Osteoblast (primary cell): ENCODE data around the gene CELF2. TPM values are rescaled to one million over a fixed set of nuclear protein-coding genes. Genes with fewer than 3 reads are reported as not detected.

Experiments used
- DNase-seq: peaks from one replicate; pipeline ENCODE4 v3.0.0; 2011; ENCODE audit warnings: low spot score, mixed read lengths; ENCODE audit not compliant: insufficient read length; ENCODE audit errors: missing footprints
- H2AFZ ChIP-seq: 2 replicates; pipeline ENCODE4 v1.6.0; 2011; ENCODE audit warnings: mild to moderate bottlenecking, low read length
- H3K27ac ChIP-seq: 2 replicates; pipeline ENCODE4 v1.5.1; 2011; ENCODE audit warnings: mild to moderate bottlenecking, low read depth, low read length, moderate library complexity
- H3K27me3 ChIP-seq: 2 replicates; pipeline ENCODE4 v1.6.0; 2012; ENCODE audit warnings: mild to moderate bottlenecking, control low read depth, inconsistent platforms, low read length, moderate library complexity; ENCODE audit not compliant: insufficient read depth
- H3K36me3 ChIP-seq: 2 replicates; pipeline ENCODE4 v1.5.1; 2011; ENCODE audit warnings: mild to moderate bottlenecking, low read length, control low read depth, moderate library complexity; ENCODE audit not compliant: insufficient read depth
- H3K4me1 ChIP-seq: 2 replicates; pipeline ENCODE4 v1.5.1; 2011; ENCODE audit warnings: mild to moderate bottlenecking, low read length, control low read depth, moderate library complexity; ENCODE audit not compliant: insufficient read depth
- H3K4me2 ChIP-seq: 2 replicates; pipeline ENCODE4 v1.6.0; 2011; ENCODE audit warnings: mild to moderate bottlenecking, low read length; ENCODE audit not compliant: insufficient read depth
- H3K4me3 ChIP-seq: fragments of 200-600 bp; sonication (generic); 3 replicates; pipeline ENCODE4 v1.5.1; 2012; ENCODE audit warnings: mild to moderate bottlenecking, low read length, inconsistent platforms; ENCODE audit not compliant: insufficient read depth
- H3K79me2 ChIP-seq: 2 replicates; pipeline ENCODE4 v1.6.0; 2012; ENCODE audit warnings: mild to moderate bottlenecking, low read length, control low read depth, inconsistent platforms; ENCODE audit not compliant: insufficient read depth
- H3K9me3 ChIP-seq: 2 replicates; pipeline ENCODE4 v1.5.1; 2011; ENCODE audit warnings: low read depth, low read length, control low read depth
- H4K20me1 ChIP-seq: 2 replicates; pipeline ENCODE4 v1.6.0; 2012; ENCODE audit warnings: mild to moderate bottlenecking, low read length, control low read depth; ENCODE audit not compliant: insufficient read depth
- total RNA-seq: library from RNA; depleted of rRNA; stranded (reverse); fragments of >200 nt; gene quantifications from 2 replicates; pipeline ENCODE4 v1.2.3, GENCODE V29; 2012
- TF ChIP-seq, protein P1 (sequence below): IDR thresholded peaks from 2 replicates; pipeline ENCODE4 v1.5.1; 2011; ENCODE audit warnings: mild to moderate bottlenecking, low read depth, low read length, moderate library complexity; ENCODE audit errors: extremely low read depth

The CELF2 gene
- total RNA-seq, 1 donor = 7.6 TPM

DNA sequence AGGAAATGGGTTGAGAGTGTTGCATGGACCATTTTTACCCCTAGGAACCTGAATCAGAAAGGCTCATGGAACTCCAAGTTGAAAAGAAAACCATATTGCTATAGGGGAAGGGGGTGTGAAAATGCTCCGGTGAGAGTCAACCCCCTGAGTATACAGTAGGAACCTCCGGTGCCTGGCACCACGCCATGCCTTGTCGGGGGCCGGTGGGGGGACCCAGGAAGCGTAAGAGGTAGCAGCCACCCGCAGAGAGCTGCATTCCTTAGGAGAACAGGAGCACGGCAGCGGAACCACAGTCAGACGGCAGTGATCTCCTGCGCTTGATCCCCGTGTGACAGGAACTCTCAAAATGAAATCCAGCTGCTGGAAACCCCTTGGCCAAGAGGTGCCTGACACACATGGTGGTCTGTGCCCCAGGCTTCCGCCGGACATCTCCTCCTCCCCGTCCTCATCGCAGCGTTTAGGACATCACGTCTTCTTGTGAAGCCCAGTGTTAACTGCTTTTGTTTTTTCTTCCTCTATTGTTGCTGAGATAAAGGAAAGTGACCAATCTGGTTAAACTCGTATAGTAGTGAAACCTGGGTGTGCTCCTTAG, 186.8 kb downstream of the CELF2 start:
- Histone ChIP-seq H4K20me1 (no peaks in the 10 kb centered on the region), H3K4me2 (no peak overlapping the region), H2AFZ (no peak overlapping the region)

DNA sequence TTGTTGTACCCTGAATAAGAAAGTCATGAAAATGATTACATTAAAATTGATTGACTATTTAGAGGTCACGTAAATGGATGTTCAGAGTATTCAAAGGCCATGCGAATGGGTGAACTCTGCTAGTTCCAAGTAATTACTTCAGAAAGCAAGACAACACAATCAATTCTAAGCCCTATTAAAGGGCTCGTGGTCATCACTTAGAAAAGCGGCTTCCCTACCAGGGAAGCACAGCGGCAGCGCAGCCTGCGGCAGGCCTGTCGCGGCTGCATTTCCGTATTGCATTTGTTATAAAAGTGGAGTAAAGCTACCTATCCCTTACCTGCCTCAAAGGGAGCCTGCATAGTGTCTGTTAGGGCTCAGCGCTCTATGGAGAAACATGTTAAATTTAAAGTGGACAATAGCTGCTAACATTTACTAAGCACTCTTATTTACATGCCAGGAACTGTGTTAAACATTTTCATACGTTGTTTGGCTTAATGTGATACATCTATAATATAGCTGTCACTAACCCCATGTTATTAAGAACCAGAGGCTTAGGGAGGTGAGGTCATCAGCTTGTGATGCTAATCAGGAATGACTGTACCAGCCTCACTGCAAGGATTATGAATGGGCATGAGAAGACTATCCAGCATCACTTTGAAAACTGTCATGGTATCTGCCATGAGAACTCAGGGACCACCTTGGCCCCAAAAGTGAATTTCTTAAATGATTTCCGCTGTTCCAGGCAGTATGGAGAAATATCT, 187.5 kb downstream of the CELF2 start:
- no peaks in the 10 kb centered on the region for H3K36me3 ChIP-seq

More for the DNA sequence above, 186.8 kb downstream of the CELF2 start:
- H3K4me1 ChIP-seq = no peaks in the 10 kb centered on the region
- H3K4me3 ChIP-seq = no peak overlapping the region
- H3K9me3 ChIP-seq = no peaks in the 10 kb centered on the region
- H3K36me3 ChIP-seq = no peaks in the 10 kb centered on the region
- no peak overlapping the region for H3K27ac ChIP-seq
- H3K79me2 ChIP-seq = no peaks in the 10 kb centered on the region
- DNase-seq = no peak
- TF ChIP-seq, protein P1, sequence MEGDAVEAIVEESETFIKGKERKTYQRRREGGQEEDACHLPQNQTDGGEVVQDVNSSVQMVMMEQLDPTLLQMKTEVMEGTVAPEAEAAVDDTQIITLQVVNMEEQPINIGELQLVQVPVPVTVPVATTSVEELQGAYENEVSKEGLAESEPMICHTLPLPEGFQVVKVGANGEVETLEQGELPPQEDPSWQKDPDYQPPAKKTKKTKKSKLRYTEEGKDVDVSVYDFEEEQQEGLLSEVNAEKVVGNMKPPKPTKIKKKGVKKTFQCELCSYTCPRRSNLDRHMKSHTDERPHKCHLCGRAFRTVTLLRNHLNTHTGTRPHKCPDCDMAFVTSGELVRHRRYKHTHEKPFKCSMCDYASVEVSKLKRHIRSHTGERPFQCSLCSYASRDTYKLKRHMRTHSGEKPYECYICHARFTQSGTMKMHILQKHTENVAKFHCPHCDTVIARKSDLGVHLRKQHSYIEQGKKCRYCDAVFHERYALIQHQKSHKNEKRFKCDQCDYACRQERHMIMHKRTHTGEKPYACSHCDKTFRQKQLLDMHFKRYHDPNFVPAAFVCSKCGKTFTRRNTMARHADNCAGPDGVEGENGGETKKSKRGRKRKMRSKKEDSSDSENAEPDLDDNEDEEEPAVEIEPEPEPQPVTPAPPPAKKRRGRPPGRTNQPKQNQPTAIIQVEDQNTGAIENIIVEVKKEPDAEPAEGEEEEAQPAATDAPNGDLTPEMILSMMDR = no peak
- H3K27me3 ChIP-seq = no peaks in the 10 kb centered on the region

DNA sequence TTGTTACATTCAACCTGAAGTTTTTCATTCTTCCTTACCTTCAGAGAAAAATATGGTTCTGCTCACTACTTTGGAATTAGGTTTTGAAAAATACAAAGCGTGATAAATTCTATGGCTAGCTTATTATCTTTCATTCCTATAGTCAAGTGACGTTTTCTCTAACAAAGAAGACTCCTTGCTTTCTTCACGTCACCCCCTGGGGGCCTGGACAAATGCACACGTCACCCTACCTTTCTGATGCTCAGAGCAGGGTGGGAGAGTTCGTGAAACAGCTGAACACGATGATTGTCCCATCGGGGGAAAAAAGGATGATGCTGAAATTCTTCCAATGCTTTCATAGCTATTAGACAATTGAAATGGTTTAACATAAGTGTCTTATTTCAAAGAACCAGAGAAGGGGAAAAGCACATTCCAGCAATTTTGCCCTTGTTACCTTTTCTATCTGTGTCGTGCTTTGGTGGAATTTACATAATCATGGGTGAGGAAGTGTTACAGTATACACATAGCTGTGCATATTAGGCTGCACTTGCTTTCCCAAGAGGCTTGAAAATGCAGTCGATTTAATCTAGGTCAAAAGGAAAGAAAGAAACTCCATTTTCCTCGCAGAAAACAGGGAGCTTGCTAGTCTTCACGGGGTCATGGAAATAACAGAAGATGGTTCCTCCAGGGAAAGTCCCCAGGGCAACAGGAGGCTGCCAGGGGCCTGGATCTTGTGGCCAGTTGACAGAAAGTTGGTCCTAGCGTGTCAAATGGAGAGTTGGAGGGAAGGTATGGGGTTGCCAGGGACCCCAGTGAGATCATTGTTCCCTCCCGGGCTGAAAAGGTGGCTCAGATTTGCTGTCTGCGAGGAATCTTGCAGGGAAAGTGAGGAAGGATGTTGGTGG, 189.2 kb downstream of the CELF2 start:
- H3K4me1 ChIP-seq = no peaks in the 10 kb centered on the region
- H3K4me3 ChIP-seq = no peak overlapping the region
- H3K4me2 ChIP-seq = no peak overlapping the region
- TF ChIP-seq, protein P1 = no peak
- H3K36me3 ChIP-seq = no peaks in the 10 kb centered on the region
- no peaks in the 10 kb centered on the region for H4K20me1 ChIP-seq
- no peak overlapping the region for H3K27ac ChIP-seq
- DNase-seq = no peak
- H2AFZ ChIP-seq = no peak overlapping the region
- no peaks in the 10 kb centered on the region for H3K79me2 ChIP-seq
- no peaks in the 10 kb centered on the region for H3K9me3 ChIP-seq
- H3K27me3 ChIP-seq = no peaks in the 10 kb centered on the region

More for the DNA sequence above, 187.5 kb downstream of the CELF2 start:
- no peak for DNase-seq
- no peaks in the 10 kb centered on the region for H3K79me2 ChIP-seq
- no peaks in the 10 kb centered on the region for H4K20me1 ChIP-seq
- no peaks in the 10 kb centered on the region for H3K4me1 ChIP-seq
- H3K27ac ChIP-seq = no peak overlapping the region
- no peaks in the 10 kb centered on the region for H3K9me3 ChIP-seq
- no peaks in the 10 kb centered on the region for H3K27me3 ChIP-seq
- H2AFZ ChIP-seq = no peak overlapping the region
- TF ChIP-seq, protein P1 = no peak
- H3K4me3 ChIP-seq = no peak overlapping the region
- no peak overlapping the region for H3K4me2 ChIP-seq

DNA sequence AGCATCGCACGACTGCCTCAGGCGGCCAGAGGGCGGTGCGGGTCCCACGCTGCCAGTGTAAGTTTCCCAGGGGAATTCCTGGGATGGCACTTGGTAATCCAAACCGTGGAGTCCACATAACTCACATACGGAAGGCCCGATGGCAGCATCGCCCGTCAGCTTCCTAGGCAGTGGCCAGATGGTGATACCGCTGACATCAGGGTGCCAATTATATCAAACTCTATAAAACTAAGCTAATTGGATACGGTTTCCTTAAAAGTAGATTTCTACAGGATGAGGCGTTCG, 189.8 kb downstream of the CELF2 start:
- Histone ChIP-seq H4K20me1 (no peaks in the 10 kb centered on the region), H3K4me2 (no peak overlapping the region)
- no peak for DNase-seq

More for the DNA sequence above, 189.8 kb downstream of the CELF2 start:
- no peaks in the 10 kb centered on the region for H3K79me2 ChIP-seq
- TF ChIP-seq, protein P1 = no peak
- H3K4me3 ChIP-seq = no peak overlapping the region
- H3K9me3 ChIP-seq = no peaks in the 10 kb centered on the region
- H3K36me3 ChIP-seq = no peaks in the 10 kb centered on the region
- H3K4me1 ChIP-seq = no peaks in the 10 kb centered on the region
- H3K27me3 ChIP-seq = no peaks in the 10 kb centered on the region
- no peak overlapping the region for H2AFZ ChIP-seq
- H3K27ac ChIP-seq = no peak overlapping the region
